ENCODE data around the gene DENND2A.

GRCh38 chr7:140670343-140670935 is 29.8 kb upstream of the DENND2A start:
- TF ChIP-seq CEBPB (IDR thresholded peaks at IDR 0.05) (no peak), YY1 (IDR thresholded peaks at IDR 0.05; ENCODE audit: low read depth) (no peak), MAX (IDR thresholded peaks at IDR 0.05) (no peak), RAD21 (IDR thresholded peaks at IDR 0.05; ENCODE audit: low read depth) (no peak), REST (IDR thresholded peaks at IDR 0.05; ENCODE audit: low read depth) (no peak), ZBTB7A (IDR thresholded peaks at IDR 0.05; ENCODE audit: low read depth) (no peak), FOXM1 (IDR thresholded peaks at IDR 0.05; ENCODE audit: borderline replicate concordance, low read depth) (no peak), EP300 (IDR thresholded peaks at IDR 0.05; ENCODE audit: borderline replicate concordance) (no peak), TCF12 (IDR thresholded peaks at IDR 0.05; ENCODE audit: low read depth) (no peak), CREB1 (IDR thresholded peaks at IDR 0.05; ENCODE audit: low read depth) (no peak), TEAD4 (IDR thresholded peaks at IDR 0.05) (no peak), USF1 (IDR thresholded peaks at IDR 0.05) (no peak), TAF1 (IDR thresholded peaks at IDR 0.05; ENCODE audit: low read depth) (no peak), EGR1 (IDR thresholded peaks at IDR 0.05) (no peak)
